Ammon's horn (tissue), 1 donor: ENCODE data around the gene DNAJC1.
"Not testable (repeated sequence)": the region's sequence is repeated elsewhere in the genome, so short reads cannot be mapped to it uniquely, and the experiment has no call there.

ENCODE experiments used
- DNase-seq: peaks from one replicate; pipeline ENCODE4 v3.0.0-alpha.2; 2016; ENCODE audit warnings: low spot score

Gene DNAJC1

DNA sequence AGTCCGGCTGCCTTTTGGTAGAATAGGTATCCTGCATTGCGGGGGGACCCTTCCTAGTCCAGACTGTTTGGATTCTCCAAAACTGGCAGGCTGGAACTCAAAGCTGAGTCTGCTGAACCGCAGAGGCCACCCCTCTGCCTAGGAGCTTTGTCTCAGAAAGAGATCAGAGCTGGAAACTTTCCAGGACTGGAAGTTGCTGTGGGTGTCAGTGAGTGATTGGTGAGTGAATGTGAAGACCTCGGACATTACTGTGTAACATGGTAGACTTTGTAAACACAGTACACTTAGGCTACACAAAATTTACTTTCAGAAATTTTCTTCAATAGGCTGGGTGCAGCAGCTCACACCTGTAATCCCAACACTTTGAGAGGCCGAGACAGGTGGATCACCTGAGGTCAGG, 103.8 kb downstream of the DNAJC1 start:
- DNase-seq: no peak

DNA sequence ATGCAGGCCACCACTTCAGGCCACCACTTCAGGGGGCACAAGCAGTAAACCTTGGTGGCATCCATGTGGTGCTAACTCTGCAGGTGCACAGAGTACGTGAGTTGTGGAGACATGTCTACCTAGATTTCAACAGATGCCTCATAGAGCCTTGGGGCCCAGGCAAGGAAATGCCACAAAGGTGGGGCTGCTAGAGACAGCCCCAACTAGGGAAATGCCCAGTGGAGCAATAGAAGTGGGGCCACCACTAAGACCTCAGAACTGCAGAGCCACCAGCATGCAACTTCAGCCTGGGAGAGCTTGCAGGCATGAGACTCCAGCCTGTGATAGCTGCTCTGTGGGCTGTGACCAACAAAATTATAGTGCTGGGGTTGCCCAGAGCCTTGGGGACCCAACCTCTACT, 107.6 kb downstream of the DNAJC1 start:
- no peak for DNase-seq

GRCh38 chr10:21894648-21895342, 108.7 kb downstream of the DNAJC1 start:
- DNase-seq: no peak

GRCh38 chr10:21891439-21891838, 112.1 kb downstream of the DNAJC1 start:
- DNase-seq: no peak

DNA sequence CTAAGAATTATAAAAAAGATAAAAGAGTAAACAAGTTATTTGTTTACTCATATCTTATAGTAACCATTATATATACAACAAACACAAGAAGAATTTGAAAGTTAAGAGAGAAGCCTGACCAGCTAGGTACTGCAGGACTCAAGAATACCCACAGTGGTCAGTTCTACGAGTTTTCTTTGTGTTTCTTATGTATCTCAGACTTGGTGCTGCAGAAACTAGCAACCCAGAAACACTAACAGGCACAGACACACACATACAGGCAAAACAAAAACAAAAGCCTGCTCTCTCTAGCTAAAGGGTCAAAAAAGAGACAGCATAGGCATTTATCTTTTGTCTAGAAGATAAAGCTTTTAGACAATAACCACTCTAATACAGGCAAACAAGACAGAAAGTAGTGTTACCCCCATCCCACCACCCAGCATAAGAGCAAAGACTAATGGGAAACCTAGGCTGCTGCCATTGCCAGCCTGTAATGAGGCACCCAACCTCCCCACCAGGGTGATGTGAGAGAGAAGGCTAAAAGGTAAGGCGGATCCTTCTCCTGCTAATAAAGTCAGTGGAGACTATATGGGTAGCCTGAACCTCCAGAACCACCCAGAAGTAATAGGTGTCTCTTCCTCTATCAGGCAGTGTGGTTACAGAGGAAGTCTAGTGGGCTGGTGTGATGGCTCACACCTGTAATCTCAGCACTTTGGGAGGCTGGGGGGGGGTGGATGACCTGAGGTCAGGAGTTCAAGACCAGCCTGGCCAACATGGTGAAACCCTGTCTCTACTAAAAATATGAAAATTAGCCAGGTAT, 113.9 kb downstream of the DNAJC1 start:
- DNase-seq: no peak

DNA sequence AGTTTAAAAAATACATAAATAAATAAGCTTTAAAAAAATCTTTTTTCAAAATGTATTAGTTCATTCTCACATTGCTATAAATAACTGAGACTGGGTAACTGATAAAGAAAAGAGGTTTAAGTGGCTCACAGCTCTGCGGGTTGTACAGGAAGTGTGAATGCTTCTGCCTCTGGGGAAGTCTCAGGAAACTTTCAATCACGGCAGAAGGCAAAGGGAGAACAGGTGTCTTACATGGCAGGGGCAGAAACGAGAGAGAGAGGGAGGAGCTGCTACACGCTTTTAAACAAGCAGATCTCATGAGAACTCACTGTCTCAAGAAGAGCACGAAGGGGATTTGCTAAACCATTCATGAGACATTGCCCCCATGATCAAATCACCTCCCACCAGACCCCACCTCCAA, 114.6 kb downstream of the DNAJC1 start:
- DNase-seq: no peak

DNA sequence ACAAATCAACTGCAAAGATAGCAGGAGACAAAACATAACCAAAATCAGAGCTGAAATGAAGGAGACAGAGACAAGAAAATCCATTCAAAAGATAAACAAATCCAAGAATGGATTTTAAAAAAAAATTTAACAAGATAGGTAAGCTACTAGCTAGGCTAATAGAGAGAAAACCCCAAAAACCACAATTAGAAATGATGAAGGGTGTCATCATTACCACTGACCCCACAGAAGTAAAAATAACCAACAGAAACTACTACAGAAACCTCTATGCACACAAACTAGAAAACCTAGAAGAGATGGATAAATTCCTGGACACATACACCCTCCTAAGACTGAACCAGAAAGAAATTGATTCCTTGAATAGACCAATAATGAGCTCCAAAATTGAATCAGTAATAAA, 117.6 kb downstream of the DNAJC1 start:
- DNase-seq: no peak

GRCh38 chr10:21873198-21873597, 130.3 kb downstream of the DNAJC1 start:
- no peak for DNase-seq

DNA sequence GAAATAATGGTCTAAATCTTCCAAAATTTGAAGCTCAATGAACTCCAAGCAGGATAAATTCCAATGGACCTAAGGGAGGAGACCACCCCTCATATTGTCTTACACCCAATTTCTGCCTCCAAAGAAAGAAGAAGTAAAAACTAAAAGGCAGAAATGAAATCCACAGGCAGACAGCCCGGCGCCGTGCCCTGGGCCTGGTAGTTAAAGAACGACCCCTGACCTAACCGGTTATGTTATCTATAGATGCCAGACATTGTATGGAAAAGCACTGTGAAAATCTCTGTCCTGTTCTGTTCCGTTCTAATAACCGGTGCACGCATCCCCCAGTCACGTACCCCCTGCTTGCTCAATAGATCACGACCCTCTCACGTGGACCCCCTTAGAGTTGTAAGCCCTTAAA, 130.8 kb downstream of the DNAJC1 start:
- not testable (repeated sequence) for DNase-seq

DNA sequence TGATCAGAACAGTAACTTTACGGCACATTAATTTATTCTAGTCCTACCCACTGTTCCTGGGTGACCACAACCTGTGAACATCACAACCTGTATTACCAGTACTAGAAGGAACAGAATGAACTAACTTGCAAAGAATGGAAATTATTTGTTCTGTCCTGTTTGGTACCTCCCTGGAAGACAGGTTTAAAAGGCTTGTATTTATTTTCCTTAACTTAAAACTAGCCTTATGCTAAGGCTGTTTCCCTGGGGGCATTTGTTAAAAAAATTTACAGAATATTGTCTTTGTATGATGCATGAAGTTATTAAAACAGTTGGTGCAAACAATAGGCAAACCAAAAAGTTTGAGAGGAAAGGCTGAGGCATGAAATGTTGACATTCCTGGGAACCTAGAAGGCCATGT, 132.7 kb downstream of the DNAJC1 start:
- no peak for DNase-seq

DNA sequence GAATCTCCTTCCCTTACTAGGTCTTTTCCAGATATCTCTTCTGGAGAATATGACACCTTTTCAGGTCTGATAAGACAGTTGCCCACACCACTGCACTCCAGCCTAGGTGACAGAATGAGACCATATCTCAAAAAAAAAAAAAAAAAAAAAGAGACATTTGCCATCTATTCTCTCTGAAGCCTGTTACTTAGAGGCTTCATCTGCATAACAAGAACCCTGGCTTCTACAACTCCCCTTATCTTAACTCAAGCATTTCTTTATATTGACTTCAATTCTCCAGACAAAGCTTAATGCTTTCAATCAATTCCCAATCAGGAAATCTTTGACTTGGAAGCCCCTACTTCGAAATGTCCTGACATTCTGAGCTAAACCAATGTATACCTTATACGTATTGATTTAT, 134.4 kb downstream of the DNAJC1 start:
- not testable (repeated sequence) for DNase-seq

DNA sequence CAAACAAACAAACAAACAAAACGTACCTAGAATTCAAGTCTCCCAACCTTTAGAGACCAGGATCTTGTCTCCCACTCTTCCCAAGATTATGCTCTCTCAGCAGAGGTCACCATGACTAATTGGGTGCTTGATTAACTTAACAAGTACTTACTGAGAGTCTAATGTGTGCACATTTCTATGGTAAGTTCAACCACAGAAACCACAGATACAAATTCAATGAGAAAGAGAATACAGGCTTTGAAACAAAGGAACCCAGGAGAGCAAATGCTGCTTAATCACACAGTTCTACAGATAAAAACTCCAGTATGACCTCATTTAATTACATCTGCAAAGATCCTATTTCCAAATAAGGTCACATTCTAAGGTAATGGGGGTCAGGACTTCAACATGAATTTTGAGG, 142.8 kb downstream of the DNAJC1 start:
- DNase-seq: no peak

DNA sequence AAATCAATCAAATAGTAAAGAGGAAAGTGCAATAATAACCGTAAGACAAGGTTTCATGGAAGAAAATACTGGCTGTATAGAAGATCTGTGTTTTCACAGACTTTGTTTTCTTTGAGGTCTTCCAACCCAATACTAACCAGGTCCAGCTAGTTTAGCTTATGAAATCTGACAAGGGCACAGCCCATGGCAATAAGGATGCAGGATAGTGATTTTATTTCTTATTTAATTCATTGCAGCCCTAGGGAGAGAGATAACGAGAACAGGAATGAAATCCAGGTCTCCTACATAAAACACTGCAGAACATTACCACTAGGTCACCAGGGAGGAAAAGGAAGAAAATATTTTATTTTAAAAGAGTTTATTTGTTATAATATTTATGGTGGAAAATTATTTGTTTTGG, 145.1 kb downstream of the DNAJC1 start:
- no peak for DNase-seq

GRCh38 chr10:21849607-21850006, 153.9 kb downstream of the DNAJC1 start:
- no peak for DNase-seq

DNA sequence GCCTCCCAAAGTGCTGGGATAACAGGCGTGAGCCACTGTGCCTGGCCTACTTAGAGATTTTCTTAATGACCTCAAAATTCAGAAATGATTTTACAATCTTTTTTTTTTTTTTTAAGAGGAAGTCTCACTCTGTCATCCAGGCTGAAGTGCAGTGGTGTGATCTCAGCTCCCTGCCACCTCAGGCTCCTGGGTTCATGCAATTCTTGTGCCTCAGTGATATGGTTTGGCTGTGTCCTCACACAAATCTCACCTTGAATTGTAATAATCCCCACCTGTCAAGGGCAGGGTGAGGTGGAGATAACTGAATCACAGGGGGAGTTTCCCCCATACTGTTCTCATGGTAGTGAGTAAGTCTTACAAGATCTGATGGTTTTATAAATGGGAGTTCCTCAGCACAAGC, 159.9 kb downstream of the DNAJC1 start:
- DNase-seq: no peak

- DNase-seq: not testable (repeated sequence)
Observed at GRCh38 chr10:21841273-21841672, 162.3 kb downstream of the DNAJC1 start.

GRCh38 chr10:21837487-21837886, 166.0 kb downstream of the DNAJC1 start:
- DNase-seq: not testable (repeated sequence)

GRCh38 chr10:21834574-21834973, 169.0 kb downstream of the DNAJC1 start:
- DNase-seq: not testable (repeated sequence)

GRCh38 chr10:21832821-21833130, 170.8 kb downstream of the DNAJC1 start:
- no peak for DNase-seq

DNA sequence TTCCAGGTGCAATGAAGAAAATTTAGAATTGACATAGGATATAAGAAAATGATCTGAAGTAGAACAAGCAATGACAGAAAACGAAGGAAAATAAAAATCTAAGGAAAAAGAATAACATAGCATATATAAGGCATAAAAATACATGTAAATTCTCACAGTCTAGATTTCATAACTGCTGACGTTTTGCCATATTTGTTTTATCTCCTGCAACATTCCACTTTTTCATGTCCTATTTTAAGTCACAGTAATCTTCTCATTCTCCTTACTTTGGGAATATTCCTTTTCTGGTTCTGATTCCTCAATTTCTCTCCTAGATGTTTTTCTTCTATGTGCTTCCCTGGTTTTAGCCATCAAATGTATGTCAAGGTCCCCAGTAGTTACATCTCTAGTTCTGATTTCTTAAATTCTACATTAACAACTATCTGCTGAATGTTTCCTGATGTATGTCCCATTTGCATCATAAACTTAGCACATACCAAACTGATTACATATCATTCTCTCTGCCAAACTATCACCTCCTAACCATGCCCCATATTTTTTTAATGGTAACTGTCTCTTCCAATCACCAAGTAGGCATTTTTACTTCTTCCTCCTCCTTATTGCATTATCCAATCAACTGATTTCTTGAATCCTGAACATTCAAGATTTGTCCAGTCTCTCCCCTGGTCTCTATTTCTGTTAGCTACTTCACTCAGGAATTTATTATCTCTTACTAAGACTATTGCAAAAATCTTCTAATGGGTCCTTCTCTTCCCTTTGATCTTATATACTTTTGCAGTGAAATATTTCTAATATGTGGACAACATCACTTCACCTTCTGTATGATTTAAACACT, 171.3 kb downstream of the DNAJC1 start:
- DNase-seq: no peak

DNA sequence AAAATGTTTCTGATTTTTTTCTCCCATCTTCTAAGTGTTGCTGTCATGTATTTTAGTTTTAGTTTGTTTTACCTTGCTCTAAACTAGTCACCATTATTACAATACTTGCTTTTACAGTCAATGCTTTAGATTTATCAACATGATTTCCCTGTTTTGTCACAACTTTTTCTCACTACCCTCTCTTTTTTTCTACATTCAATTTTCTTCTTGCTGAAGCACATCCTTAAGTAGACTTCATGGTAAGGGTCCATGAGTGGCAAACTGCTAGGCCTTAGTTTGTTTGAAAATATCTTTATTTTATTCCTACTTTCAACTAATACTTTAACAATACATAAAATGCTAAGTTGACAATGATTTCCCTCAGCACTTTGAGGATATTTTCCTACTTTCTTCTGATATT, 173.5 kb downstream of the DNAJC1 start:
- no peak for DNase-seq

- DNase-seq: no peak
Observed at GRCh38 chr10:21827308-21827707, 176.2 kb downstream of the DNAJC1 start.

DNA sequence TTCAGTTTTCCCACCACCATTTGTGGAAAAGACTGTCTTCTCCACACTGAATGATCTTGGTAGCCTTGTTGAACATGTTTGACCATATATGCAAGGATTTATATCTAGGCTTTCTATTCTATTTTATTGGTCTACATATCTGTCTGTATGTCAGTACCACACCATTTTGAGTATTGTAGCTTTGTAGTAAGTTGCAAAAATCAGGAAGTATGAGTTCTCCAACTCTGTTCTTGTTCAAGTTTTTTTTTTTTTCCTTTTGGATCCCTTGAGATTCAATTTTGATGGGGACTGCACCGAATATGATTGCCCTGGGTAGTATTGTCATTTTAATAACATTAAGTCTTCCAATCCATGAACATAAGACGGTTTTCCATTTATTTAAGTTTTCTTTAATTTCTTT, 176.8 kb downstream of the DNAJC1 start:
- DNase-seq: no peak
